WERI-Rb-1 (cell line): Measurements from ENCODE around the gene CUZD1.

ENCODE experiments used
- DNase-seq: peaks from one replicate; pipeline ENCODE4 v3.0.0-alpha.2; 2020
- H3K27ac ChIP-seq: fragments of 250-450 bp; sonication (Bioruptor Pico); 2 replicates; pipeline ENCODE4 v1.5.1; 2020; ENCODE audit warnings: mild to moderate bottlenecking, moderate library complexity
- H3K27me3 ChIP-seq: fragments of 250-450 bp; sonication (Bioruptor Pico); 2 replicates; pipeline ENCODE4 v1.5.1; 2021; ENCODE audit warnings: mild to moderate bottlenecking, low read depth, moderate library complexity; ENCODE audit not compliant: insufficient read depth, severe bottlenecking
- H3K36me3 ChIP-seq: fragments of 250-450 bp; sonication (Bioruptor Pico); 2 replicates; pipeline ENCODE4 v1.5.1; 2020; ENCODE audit warnings: mild to moderate bottlenecking, moderate library complexity
- H3K4me3 ChIP-seq: 2 replicates; pipeline ENCODE4 v1.5.1; 2011; ENCODE audit warnings: low read depth, mild to moderate bottlenecking, control low read depth, low read length
- H3K9me3 ChIP-seq: fragments of 250-450 bp; sonication (Bioruptor Pico); 2 replicates; pipeline ENCODE4 v1.5.1; 2021; ENCODE audit warnings: mild to moderate bottlenecking, moderate library complexity; ENCODE audit not compliant: severe bottlenecking
- CTCF ChIP-seq: IDR thresholded peaks from 2 replicates; pipeline ENCODE4 v1.5.1; 2011; ENCODE audit warnings: low read depth, mild to moderate bottlenecking, control low read depth, inconsistent platforms, low read length

The CUZD1 gene

GRCh38 chr10:122829454-122829853, 16.2 kb downstream of the CUZD1 start:
- DNase-seq: no peak
- H3K27ac ChIP-seq: no peak overlapping the region
- no peaks in the 10 kb centered on the region for H3K27me3 ChIP-seq
- H3K4me3 ChIP-seq: no peak overlapping the region
- H3K9me3 ChIP-seq: peaks cover 2% of the 10 kb centered on the region
- H3K36me3 ChIP-seq: no peaks in the 10 kb centered on the region
- TF ChIP-seq CTCF: no peak

GRCh38 chr10:122828716-122829255, 16.9 kb downstream of the CUZD1 start:
- DNase-seq: no peak
- no peak for TF ChIP-seq CTCF
- H3K36me3 ChIP-seq: no peaks in the 10 kb centered on the region
- H3K9me3 ChIP-seq: peaks cover 2% of the 10 kb centered on the region
- H3K27ac ChIP-seq: no peak overlapping the region
- H3K4me3 ChIP-seq: no peak overlapping the region
- H3K27me3 ChIP-seq: no peaks in the 10 kb centered on the region

GRCh38 chr10:122827302-122827701, 18.4 kb downstream of the CUZD1 start:
- no peak for TF ChIP-seq CTCF
- Histone ChIP-seq H3K27me3 (no peaks in the 10 kb centered on the region), H3K4me3 (no peak overlapping the region), H3K27ac (no peak overlapping the region), H3K36me3 (no peaks in the 10 kb centered on the region), H3K9me3 (peaks cover 2% of the 10 kb centered on the region)
- no peak for DNase-seq

- DNase-seq: no peak
- H3K36me3 ChIP-seq: no peaks in the 10 kb centered on the region
- no peak for TF ChIP-seq CTCF
- no peaks in the 10 kb centered on the region for H3K9me3 ChIP-seq
- no peak overlapping the region for H3K27ac ChIP-seq
- H3K27me3 ChIP-seq: no peaks in the 10 kb centered on the region
- no peak overlapping the region for H3K4me3 ChIP-seq
Measured at GRCh38 chr10:122822973-122823690, 22.5 kb downstream of the CUZD1 start.

GRCh38 chr10:122821808-122822207, 23.8 kb downstream of the CUZD1 start:
- no peaks in the 10 kb centered on the region for H3K27me3 ChIP-seq

More at GRCh38 chr10:122821808-122822207, 23.8 kb downstream of the CUZD1 start:
- TF ChIP-seq CTCF: no peak
- Histone ChIP-seq H3K9me3 (no peaks in the 10 kb centered on the region), H3K27ac (no peak overlapping the region), H3K36me3 (no peaks in the 10 kb centered on the region), H3K4me3 (no peak overlapping the region)
- DNase-seq: no peak
